Measurements from ENCODE around the gene KAT8. TPM values are rescaled to one million over a fixed set of nuclear protein-coding genes. Genes with fewer than 3 reads are reported as not detected.
A peak's percentile ranks its signal among the peaks of the same experiment; 100 is the strongest.

Gene KAT8
- total and polyA plus RNA-seq, 2 of the 13 experiments (the other 11 are each of a cell fraction or from before 2014, with no cell fraction given) = 79.0 to 84.2 TPM

- TF ChIP-seq ZNF781 (CRISPR knock-in tag; IDR thresholded peaks at IDR 0.05; ENCODE audit: borderline replicate concordance, not compliant biosample characterization) = no peak
- 0 out of 2 replicates have a peak, but pooled peaks have one; percentile 49 for TF ChIP-seq ZNF343 (CRISPR knock-in tag; IDR thresholded peaks at IDR 0.05)
- peak; percentile 18; the same call in 1 of the 2 replicates for TF ChIP-seq SOX13 (IDR thresholded peaks at IDR 0.05)
- no peak; a peak in 1 of 4 replicates for TF ChIP-seq SOX13 (CRISPR knock-in tag; conservative IDR thresholded peaks at IDR 0.05 in 1 of 2, IDR thresholded peaks at IDR 0.05 in 1 of 2)
- peak; percentile 80 for TF ChIP-seq ZFP90 (CRISPR knock-in tag; IDR thresholded peaks at IDR 0.05; ENCODE audit: borderline replicate concordance)
- peak; percentile 95 for TF ChIP-seq NAIF1 (CRISPR knock-in tag; IDR thresholded peaks at IDR 0.05; ENCODE audit: borderline replicate concordance)
- peak; percentile 75 for TF ChIP-seq CREM (IDR thresholded peaks at IDR 0.05)
- peak; percentile 58; the same call in 1 of the 2 replicates for TF ChIP-seq CREM (CRISPR knock-in tag; IDR thresholded peaks at IDR 0.05)
- peak; percentile 71; the same call in 1 of the 2 replicates for TF ChIP-seq ZNF75D (CRISPR knock-in tag; IDR thresholded peaks at IDR 0.05; ENCODE audit: borderline replicate concordance)
- TF ChIP-seq ZNF598 (CRISPR knock-in tag; IDR thresholded peaks at IDR 0.05; ENCODE audit: borderline replicate concordance) = peak; percentile 88; the same call in 1 of the 2 replicates
- TF ChIP-seq PLSCR1 (CRISPR knock-in tag; IDR thresholded peaks at IDR 0.05; ENCODE audit: borderline replicate concordance) = no peak
- TF ChIP-seq NFIC (IDR thresholded peaks at IDR 0.05; ENCODE audit: low read length) = 0 out of 2 replicates have a peak, but pooled peaks have one; percentile 56
- TF ChIP-seq WIZ (CRISPR knock-in tag; IDR thresholded peaks at IDR 0.05) = peak; percentile 62; the same call in 1 of the 2 replicates
- no peak; the same call in 1 of the 2 replicates for TF ChIP-seq ZNF570 (CRISPR knock-in tag; IDR thresholded peaks at IDR 0.05; ENCODE audit: borderline replicate concordance)
- TF ChIP-seq RAD51 (IDR thresholded peaks at IDR 0.05; ENCODE audit: borderline replicate concordance) = no peak
- TF ChIP-seq MTF1 (CRISPR knock-in tag; IDR thresholded peaks at IDR 0.05) = no peak
- no peak for TF ChIP-seq GABPA (IDR thresholded peaks at IDR 0.05; ENCODE audit: low read depth, low read length)
- no peak; the same call in 1 of the 2 replicates for TF ChIP-seq GABPA (CRISPR knock-in tag; IDR thresholded peaks at IDR 0.05; ENCODE audit: low read depth)
- 0 out of 2 replicates have a peak, but pooled peaks have one; percentile 18 for TF ChIP-seq TIGD3 (CRISPR knock-in tag; IDR thresholded peaks at IDR 0.05; ENCODE audit: borderline replicate concordance)
- TF ChIP-seq ZNF605 (CRISPR knock-in tag; IDR thresholded peaks at IDR 0.05) = peak; percentile 14; the same call in 1 of the 2 replicates
- TF ChIP-seq ZNF629 (CRISPR knock-in tag; conservative IDR thresholded peaks at IDR 0.05) = no peak
- peak; percentile 98 for TF ChIP-seq SRSF1 (optimal IDR thresholded peaks at IDR 0.05; ENCODE audit: low read depth, low read length)
- peak; percentile 51; the same call in 1 of the 2 replicates for TF ChIP-seq ATF1 (CRISPR knock-in tag; IDR thresholded peaks at IDR 0.05)
- 0 out of 2 replicates have a peak, but pooled peaks have one; percentile 9 for TF ChIP-seq MTA1 (CRISPR knock-in tag; IDR thresholded peaks at IDR 0.05; ENCODE audit: borderline replicate concordance)
- TF ChIP-seq KAT8 (CRISPR knock-in tag; IDR thresholded peaks at IDR 0.05) = peak; percentile 87
- no peak; the same call in none of the 2 replicates for TF ChIP-seq KMT2A (CRISPR knock-in tag; IDR thresholded peaks at IDR 0.05)
These were observed 62.4 kb downstream of the KAT8 start, which contains the start of gene FUS (continued) for GRCh38 chr16:31179747-31180459.

Data from HepG2 (cell line).